ENCODE measurements around the gene ATP23.

The ATP23 gene

DNA sequence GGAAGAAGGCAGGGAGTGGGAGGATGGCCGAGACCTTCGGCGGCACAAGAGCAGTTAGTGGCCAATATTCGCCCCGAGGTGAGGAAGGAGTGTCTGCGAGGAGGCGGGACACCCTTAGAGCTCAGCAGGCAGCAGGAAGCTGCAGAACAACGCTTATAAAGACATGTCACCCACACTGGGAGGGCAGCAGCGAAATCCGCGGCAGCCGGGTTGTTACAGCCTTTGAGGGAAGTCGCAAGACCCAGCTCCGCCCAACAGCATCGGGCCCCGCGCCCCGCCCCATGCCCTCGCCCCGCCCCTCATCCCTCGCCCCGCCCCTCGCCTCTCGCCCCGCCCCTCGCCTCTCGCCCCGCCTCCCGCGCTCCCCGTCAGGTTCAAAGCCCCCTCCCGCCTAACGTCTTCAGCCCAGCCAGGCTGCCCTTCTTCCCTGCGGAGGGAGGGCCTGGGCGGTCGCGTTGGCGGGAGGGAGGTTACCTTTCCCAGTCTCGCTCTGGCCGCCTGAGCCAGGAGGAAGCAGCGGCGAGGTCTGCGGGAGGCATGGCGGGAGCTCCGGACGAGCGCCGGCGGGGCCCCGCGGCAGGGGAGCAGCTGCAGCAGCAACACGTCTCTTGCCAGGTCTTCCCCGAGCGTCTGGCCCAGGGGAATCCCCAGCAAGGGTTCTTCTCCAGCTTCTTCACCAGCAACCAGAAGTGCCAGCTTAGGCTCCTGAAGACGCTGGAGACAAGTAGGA, at the start of gene ATP23:
ATP23 (plus strand) TSS at position 403 of the 730 bp plus-strand sequence; CDS start at position 538, 135 bp downstream.
- DNase-seq (ENCODE audit: low read depth): peak; percentile 49

DNA sequence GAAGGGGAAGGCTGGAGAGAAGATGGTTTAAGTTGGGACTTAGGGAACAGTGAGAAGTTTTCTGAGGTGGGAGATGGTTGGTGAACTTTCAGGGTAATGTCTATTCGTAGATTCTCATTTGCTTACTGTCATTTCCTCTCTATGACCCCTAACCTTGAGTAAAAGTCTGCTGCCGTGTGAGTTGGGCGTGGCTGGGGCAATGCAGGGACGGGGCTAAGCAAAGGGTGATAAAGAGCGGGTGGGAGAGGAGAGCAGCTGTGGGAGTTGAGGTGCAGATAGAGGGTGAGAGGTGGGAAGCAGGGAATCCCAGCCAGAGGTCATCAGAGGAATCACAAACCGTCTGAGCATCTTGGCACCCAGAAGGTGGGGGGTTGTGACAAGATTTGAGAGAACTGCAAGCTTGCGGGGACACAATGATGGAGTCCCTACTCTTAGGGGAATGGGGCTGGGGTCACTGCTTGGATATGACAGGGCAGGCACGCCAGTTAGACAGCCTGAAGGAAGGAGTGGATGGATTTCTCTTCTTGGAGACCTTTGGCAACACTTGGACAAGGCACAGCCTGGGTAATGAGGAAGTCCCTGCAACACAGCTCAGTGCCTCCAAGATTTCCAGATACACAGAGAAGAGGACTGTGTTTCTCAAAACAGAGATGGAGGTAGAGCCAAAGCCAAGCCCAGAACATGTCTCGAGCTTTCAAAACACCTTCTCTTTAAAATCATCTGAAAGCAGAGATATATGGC, 49.0 kb upstream of the ATP23 start:
- DNase-seq (ENCODE audit: low read depth): no peak

GRCh38 chr12:57893431-57894353, 47.7 kb upstream of the ATP23 start:
- DNase-seq (ENCODE audit: low read depth): peak; percentile 71

- no peak for DNase-seq (ENCODE audit: low read depth)
These were observed 46.7 kb upstream of the ATP23 start for GRCh38 chr12:57894399-57895292.

- no peak for DNase-seq (ENCODE audit: low read depth)
These were observed 45.8 kb upstream of the ATP23 start for GRCh38 chr12:57895389-57896114.

DNA sequence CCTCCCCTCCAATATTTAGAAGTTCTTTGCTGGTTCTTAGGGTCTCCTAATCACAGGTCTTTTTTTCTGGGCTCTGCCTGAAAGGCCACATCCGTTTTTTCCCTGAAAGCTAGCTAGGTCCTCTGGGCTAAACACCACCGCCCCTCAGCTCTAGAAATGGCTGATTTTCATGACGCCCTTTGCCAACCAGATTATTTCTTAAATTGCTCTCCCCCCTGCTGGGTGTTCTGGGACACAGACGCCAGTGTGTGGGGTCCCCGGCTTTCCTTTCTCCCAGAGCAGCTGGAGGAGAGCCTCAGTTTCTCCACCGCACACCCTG, 45.3 kb upstream of the ATP23 start:
- DNase-seq (ENCODE audit: low read depth): no peak

DNA sequence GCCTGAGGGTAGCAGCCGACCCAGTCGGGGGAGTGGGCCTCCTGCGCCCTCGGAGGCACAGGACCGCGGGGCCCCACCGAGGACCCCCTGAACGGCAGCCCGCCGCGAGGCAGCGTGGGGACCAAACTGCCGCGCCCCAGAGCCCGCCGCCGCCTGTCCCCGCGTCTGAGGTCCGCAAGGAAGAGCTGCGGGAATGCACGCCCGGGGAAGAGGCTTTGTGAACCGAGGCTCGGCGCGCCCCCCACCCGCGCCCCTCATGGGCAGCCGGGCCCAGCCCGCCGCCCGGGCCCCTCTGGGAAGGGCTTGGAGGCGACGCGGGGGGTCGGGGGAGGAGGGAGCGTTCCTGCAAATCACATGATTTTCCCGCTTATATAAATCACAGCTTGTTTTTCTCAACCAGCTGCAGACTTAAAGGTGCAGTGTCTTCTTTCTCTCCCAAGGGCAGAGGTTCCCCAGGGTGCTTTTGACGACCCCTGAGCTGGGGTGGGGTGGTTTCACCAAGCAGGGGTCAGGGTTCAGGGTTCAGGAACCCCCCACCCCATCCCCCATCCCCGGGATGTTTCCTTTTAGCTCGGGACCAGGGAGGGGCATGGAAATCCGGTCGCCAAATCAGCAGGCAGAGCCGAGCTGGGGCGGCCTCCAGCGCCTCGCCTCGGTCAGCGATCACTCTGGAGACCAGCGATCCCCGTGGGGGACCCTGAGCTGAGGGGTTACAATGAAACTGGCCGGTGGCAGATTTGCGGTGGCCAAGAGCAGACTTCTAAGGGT, 44.7 kb upstream of the ATP23 start:
- DNase-seq (ENCODE audit: low read depth): no peak

DNA sequence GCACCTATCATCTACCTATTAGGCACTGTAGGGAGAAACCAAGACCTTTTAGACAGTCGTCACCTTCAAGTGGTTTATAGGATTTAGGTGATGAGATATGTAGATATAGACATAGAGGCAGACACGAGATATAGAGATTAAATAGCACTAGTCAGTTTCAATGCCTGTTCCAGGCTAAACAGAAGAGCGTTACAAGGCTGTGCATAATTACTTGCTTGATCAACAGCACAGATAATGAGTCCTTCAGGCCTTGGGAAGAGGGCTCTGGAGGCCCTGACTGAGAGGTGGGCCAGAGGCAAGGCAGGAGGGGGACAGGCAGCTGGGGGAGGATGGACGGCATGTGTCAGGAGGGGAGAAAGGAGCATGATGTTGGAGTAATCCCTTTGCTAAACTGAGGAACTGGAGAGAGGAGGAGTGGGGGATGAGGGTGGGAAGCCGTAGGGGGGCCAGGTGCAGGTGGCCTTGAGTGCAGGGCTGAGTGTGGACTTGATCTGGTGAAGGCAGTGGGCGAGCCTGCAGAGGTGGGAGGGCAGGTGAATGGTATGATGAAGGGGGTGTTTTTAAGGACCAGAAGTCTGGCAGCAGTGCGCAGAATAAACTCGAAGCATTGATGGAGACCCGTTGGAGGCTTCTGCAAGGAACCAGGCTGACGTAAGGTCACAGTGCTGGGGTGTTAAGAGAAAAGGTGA, 43.9 kb upstream of the ATP23 start:
- DNase-seq (ENCODE audit: low read depth): no peak

- no peak for DNase-seq (ENCODE audit: low read depth)
These were observed 42.9 kb upstream of the ATP23 start for GRCh38 chr12:57898308-57898970.

GRCh38 chr12:57899010-57899662, 42.2 kb upstream of the ATP23 start:
- no peak for DNase-seq (ENCODE audit: low read depth)

- DNase-seq (ENCODE audit: low read depth): no peak
These were observed 38.8 kb upstream of the ATP23 start for GRCh38 chr12:57902478-57902969.

DNA sequence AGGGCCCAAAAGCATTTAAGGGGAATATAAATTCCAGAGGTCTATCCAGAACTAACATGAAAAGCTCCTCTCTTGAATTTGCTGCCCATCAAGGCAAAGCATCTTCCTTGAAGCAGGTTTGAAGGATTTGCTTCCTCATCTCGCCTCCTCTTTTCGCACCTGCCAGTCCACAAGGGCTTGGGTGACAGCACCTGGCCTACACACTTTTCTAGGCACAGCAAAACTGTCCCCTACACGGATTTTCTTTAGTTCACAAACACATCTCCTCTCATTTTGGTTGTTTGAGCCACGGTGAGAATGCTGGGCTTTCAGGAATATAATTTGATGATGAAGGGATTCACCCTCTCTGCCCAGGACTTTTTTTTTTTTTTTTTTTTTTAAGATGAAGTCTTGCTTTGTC, 36.9 kb upstream of the ATP23 start:
- DNase-seq (ENCODE audit: low read depth): no peak

DNA sequence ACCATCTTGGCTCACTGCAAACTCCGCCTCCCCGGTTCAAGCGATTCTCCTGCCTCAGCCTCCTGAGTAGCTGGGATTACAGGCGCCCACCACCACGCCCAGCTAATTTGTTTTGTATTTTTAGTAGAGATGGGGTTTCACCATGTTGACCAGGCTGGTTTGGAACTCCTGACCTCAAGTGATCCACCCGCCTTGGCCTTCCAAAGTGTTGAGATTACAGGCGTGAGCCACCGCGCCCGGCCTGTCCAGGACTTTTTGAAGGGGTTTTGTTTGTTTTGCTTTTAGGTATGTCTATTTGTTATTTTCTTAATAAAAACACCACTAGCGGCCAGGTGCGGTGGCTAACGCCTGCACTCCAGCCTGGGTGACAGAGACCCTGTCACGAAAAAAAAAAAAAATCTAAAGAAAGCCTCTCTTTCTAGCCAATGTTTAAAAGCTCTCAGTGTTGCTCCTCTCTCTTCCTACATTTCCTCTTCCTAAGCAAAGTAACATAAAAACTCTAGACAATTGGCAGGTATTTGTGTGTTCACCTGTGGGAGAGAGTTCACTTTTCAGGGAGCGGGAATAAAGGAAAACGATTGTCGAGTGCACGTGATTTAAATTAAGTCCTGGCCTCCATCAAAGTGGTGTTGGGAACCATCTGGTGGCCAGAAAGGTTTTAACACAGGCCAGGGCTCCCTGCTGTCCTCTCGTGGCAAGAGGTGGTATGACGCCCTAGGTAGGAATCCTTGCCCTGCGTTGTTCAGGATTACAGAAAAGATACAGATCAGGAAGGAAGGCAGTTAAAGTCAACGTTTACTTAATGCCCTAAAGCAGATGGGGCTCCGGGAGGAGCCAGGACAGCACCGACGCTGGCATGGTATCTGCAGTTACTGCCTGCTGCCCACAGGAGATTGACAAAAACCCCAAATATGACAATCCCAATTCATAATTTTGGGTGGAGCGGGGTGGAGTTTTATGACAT, 36.2 kb upstream of the ATP23 start:
- DNase-seq (ENCODE audit: low read depth): peak; percentile 73

- DNase-seq (ENCODE audit: low read depth): no peak
These were observed 35.4 kb upstream of the ATP23 start for GRCh38 chr12:57905812-57906475.

- DNase-seq (ENCODE audit: low read depth): no peak
These were observed 34.5 kb upstream of the ATP23 start for GRCh38 chr12:57906821-57907220.

DNA sequence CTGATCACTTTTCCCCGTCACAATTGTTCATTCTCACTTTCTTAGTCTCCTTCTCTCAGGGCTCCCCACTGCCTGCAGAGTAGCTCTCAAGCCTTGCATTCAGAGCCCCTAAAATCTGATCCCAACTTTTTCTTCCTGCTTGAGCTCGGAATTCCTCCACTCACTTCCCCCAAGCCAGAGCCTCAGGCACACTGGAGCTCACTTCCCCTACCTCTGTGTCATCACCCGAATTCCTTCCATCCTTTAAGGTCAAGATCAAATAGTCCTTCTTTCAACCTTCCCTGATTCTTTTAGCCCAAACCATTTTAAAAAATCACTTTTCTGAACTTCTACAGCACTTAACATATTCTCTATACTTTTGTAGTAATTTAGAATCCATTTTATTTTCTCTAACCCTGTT, 34.1 kb upstream of the ATP23 start:
- no peak for DNase-seq (ENCODE audit: low read depth)

DNA sequence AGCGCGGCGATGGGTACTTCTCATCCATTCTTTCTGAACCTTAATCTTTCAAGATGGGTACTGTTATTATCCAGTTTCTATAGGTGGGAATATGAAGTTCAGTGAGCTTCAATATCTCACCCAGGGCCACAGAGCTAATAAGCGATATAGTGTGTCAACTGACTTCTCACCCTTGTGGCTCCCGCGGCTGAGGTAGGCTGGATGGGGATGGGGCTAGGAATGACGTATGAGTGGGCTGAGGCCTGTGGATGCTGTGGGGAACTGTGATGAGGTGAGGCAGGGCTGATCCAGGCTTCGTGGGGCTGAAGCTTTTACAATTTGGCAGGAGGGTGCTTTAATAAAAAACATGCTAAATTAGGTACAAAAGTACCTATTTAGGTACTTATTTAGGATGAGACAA, 32.9 kb upstream of the ATP23 start:
- no peak for DNase-seq (ENCODE audit: low read depth)

Measured in HS-5 (cell line).